ENCODE data around the gene FBXW9.

The FBXW9 gene

DNA sequence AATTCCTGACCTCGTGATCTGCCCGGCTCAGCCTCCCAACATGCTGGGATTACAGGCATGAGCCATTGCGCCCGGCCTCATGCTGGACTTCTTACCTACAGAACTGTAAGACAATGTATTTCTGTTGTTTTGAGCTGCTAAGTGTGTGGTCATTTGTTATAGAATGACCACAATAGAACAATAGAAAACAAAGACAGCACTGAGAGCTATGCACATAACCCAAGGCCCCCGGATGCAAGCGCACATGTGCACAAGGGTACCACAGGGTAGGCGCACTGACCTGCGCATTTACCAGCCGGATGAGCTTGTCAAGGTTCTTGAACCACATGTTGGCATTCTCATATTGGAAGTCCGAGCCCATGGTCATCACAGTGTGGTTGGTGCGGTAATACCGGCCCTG lies 35.5 kb downstream of the FBXW9 start:
- in situ Hi-C loops (cut with HindIII; ENCODE audit: low sequenced_read_pairs), result no loop called here

- in situ Hi-C loops (cut with HindIII; ENCODE audit: low sequenced_read_pairs), result no loop called here
These were observed 38.5 kb downstream of the FBXW9 start for GRCh38 chr19:12657966-12658365.

DNA sequence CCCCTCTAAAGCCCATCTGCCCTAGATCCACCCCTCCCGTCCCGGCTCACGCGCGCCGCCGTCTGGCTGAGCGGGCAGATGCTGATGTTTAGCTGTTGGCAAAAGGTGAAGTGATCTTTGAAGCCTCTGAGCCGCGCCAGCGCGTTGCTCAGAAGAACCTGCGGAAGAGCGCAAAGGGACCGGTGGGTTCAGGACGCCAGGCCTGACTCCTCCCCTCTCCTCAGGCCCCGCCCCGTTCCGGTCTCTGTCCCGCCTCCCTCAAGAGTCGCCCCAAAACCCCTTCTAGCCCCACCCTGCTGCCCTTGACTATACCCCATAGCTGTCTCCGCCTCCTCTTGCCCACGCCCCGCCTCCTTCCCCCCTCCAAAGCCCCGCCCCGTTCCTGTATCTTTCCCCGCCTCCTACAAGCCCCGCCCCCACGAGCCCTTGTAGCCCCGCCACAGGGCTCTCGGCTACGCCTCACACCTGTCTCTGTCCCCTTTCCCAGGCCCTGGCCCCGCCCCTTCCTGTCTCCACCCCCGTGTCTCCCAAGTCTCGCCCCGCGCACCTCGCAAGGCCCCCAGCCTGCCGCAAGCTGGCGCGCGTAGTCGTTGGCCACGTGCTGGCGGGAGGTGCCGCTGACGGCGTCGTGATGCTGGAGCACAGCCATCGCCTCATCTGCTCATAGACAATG lies 39.4 kb downstream of the FBXW9 start:
- in situ Hi-C loops (cut with HindIII; ENCODE audit: low sequenced_read_pairs), result no loop called here

DNA sequence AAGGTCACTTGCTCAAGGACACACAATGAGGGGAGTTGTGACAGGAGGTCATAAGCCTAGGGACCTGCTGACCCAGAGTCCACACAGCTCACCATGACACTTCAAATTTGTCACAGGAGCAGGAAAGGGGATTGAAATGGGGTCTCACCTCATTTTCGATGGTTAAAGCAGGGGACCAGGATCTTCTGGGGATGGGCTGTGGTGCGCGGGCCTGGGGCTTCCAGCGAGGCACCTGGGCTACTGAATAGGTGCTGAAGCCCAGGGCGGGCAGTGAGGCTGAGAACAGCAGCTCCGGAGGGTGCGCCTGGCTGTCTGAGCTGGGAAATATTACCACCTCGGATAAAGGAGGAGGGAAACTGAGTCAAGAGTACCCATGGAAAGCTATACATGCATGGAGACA lies 40.9 kb downstream of the FBXW9 start:
- in situ Hi-C loops (cut with HindIII; ENCODE audit: low sequenced_read_pairs), result no loop called here

- in situ Hi-C loops (cut with HindIII; ENCODE audit: low sequenced_read_pairs), result no loop called here
These were observed 44.2 kb downstream of the FBXW9 start for GRCh38 chr19:12652219-12652618.

GRCh38 chr19:12649941-12650340 lies 46.5 kb downstream of the FBXW9 start:
- in situ Hi-C loops (cut with HindIII; ENCODE audit: low sequenced_read_pairs), result loop anchor here (25.0 kb wide), 1 partner anchor 138 kb away; no protein-coding TSS in a partner anchor

DNA sequence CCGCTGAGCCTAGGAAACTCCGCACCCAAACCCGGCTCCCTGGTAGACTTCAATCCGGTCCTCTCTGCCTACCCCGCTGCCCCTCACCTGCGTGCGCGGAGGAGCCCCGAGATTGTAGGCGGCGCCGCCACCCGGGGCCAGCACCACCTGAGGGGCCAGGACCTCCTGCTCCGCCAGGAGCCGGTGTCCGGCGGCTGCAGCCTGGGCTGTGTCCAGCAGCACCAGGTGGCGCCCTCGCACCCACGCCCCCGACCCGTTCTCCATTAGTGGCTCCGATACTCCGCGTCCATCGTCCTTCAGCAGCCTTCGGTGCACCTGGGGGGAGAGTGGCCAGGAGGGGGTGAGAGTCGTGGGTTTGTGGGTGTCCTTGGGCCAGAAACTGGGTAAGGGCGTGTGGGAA lies 48.3 kb downstream of the FBXW9 start:
- in situ Hi-C loops (cut with HindIII; ENCODE audit: low sequenced_read_pairs), result loop anchor here (25.0 kb wide), 1 partner anchor 136 kb away; no protein-coding TSS in a partner anchor

DNA sequence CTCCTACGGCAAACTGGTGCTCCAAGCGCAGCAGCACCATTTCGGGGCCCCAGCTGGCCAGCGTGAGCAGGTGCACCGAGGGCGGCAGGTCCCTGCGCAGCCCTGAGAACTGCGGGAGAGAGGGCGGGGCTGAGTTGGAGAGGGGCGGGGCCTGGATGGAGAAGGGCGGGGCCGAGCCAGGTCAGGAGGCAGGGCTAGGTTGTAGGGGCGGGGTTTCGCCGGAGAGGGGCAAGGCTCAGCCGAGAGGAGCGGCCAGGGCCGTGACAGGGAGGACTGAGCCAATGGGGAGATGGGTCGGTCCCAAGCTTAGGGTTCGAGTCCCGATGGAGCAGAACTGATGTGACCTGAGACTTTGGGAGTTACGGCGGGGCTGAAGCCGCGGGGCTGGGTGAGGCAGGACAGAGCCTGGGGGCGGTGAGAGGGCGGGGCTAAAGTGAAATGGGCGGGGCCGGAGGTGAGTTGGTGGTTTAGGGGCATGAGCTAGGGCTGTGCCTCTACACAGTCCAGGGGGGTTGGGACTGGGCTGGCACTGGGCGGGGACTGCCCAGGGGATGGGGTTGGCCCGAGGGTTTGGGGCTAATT lies 48.9 kb downstream of the FBXW9 start:
- in situ Hi-C loops (cut with HindIII; ENCODE audit: low sequenced_read_pairs), result loop anchor here (25.0 kb wide), 1 partner anchor 135 kb away; no protein-coding TSS in a partner anchor

- in situ Hi-C loops (cut with HindIII; ENCODE audit: low sequenced_read_pairs), result loop anchor here (25.0 kb wide), 1 partner anchor 135 kb away; no protein-coding TSS in a partner anchor
These were observed 49.4 kb downstream of the FBXW9 start for GRCh38 chr19:12647047-12647446.

DNA sequence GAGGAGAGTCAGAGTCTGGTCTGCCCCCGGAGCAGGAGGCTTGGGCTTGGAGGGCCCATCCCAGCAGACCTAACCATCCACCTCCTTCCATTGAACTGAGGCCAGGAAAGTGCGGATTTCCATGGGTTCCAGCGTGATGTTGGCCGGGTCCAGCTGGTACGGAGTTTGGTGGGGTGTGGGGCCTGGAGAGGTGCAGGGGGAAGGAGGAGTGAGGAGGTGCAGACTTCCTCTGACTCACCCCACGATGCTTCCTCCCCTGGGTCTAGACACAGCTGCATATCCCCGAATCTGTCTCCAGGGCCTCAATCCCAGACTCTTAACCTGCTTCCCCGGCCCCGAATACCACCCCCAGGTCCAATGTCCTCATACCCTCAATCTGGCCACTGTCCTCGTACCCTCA lies 49.9 kb downstream of the FBXW9 start:
- in situ Hi-C loops (cut with HindIII; ENCODE audit: low sequenced_read_pairs), result loop anchor here (25.0 kb wide), 1 partner anchor 134 kb away; no protein-coding TSS in a partner anchor

DNA sequence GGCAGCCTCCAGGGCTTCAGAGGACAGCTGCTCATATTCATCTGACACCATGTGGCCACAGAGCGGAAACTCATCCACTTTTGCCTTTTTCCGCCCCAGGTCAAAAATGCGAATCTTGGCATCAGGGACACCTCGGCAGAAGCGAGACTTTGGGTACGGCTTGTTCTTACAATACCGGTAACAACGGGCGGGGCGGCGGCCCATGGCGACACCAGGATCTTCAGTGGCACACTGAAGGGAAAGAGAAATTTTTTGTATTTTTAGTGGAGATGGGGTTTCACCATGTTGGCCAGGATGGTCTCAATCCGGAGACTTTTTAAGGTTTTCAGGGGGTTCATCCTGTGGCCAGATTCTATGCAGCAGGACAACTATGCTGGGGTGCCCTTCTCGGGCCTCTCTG lies 52.7 kb downstream of the FBXW9 start:
- in situ Hi-C loops (cut with HindIII; ENCODE audit: low sequenced_read_pairs), result loop anchor here (25.0 kb wide), 1 partner anchor 131 kb away; no protein-coding TSS in a partner anchor

GRCh38 chr19:12642506-12642905 lies 53.9 kb downstream of the FBXW9 start:
- in situ Hi-C loops (cut with HindIII; ENCODE audit: low sequenced_read_pairs), result loop anchor here (25.0 kb wide), 1 partner anchor 130 kb away; no protein-coding TSS in a partner anchor

- in situ Hi-C loops (cut with HindIII; ENCODE audit: low sequenced_read_pairs), result loop anchor here (25.0 kb wide), 1 partner anchor 129 kb away; no protein-coding TSS in a partner anchor
These were observed 55.0 kb downstream of the FBXW9 start for GRCh38 chr19:12641456-12641855.

DNA sequence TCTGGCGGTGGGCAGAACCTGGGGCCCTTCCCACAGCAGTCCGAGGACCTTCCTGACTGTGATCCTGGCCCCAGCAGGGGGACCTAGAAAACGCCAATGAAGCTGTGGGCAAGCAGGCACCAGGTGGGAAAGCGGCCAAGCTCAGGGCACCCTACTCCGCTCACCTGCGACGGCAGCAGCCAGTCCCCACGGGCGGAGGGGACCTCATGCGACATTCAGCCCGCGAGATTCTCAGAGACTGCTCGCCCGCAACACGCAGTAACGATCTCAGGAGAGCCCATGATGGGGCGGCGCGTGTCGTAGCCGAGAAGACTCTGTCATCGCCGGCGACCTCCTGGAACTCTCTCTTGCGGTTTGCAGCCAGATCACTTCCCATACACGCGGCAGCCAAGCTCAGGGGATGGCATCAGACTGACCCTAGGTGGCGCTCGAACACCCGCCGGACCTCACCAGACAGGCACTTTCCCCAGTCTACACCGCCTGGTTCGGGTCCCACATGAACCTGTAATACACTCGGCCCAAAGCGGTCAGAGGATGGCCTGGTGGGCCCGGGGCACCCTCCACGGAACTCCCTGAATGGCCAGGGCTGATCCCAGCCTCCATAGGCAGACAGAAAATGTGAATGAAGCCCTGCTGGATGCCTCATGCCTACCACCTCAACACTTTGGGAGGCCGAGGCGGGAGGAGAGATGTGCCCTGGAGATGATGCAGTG lies 56.4 kb downstream of the FBXW9 start:
- in situ Hi-C loops (cut with HindIII; ENCODE audit: low sequenced_read_pairs), result loop anchor here (25.0 kb wide), 1 partner anchor 128 kb away; no protein-coding TSS in a partner anchor
